ENCODE measurements around the gene ABO. TPM values are rescaled to one million over a fixed set of nuclear protein-coding genes. Genes with fewer than 3 reads are reported as not detected.

Gene ABO
- total and polyA plus RNA-seq, 9 of the 15 experiments (the other 6 are each of a cell fraction or from before 2014, with no cell fraction given), result 5.0 to 21.9 (median 11.9) TPM

DNA sequence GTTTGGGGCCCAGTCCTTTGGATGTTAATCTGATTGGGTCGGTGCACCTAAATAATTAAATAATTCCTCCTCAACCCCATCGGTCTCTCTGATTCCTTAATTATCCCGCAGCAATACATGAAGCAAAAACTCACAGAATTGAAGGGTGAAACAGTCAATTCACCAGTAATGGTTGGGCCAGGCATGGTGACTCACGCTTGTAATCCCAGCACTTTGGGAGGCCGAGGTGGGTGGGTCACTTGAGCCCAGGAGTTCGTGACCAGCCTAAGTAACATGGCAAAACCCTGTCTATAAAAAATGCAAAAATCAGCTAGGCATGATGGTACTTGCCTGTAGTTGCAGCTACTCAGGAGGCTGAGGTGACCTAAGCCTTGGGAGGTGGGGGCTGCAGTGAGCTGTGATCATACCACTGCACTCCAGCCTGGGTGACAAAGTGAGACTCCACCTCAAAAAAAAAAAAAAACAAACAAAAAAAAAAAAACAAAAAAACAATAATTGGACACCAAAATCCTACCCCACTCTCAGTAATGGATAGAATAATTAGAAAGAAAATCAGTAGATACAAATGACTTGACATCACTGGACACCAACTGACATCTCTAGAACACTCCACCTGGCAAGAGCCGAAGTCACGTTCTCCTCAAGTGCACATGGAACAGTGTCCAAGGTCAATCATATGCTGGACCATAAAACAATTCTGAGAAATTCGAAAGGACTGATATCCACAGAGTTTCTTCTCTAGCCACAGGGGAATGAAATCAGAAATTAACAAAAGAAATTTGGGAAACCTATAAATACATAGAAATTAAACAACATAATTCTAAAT, 5.3 kb downstream of the ABO start (continued):
- TF ChIP-seq ZFP91 (CRISPR knock-in tag; IDR thresholded peaks at IDR 0.05), result no peak
- TF ChIP-seq SP1 (CRISPR knock-in tag; IDR thresholded peaks at IDR 0.05), result no peak
- 0 out of 2 replicates have a peak, but pooled peaks have one; percentile 23 for TF ChIP-seq JUN (IDR thresholded peaks at IDR 0.05; ENCODE audit: borderline replicate concordance, low read depth, low read length)
- TF ChIP-seq JUN (CRISPR knock-in tag; IDR thresholded peaks at IDR 0.05; ENCODE audit: borderline replicate concordance), result no peak
- TF ChIP-seq L3MBTL2 (IDR thresholded peaks at IDR 0.05), result 0 out of 2 replicates have a peak, but pooled peaks have one; percentile 23
- TF ChIP-seq, protein P1, sequence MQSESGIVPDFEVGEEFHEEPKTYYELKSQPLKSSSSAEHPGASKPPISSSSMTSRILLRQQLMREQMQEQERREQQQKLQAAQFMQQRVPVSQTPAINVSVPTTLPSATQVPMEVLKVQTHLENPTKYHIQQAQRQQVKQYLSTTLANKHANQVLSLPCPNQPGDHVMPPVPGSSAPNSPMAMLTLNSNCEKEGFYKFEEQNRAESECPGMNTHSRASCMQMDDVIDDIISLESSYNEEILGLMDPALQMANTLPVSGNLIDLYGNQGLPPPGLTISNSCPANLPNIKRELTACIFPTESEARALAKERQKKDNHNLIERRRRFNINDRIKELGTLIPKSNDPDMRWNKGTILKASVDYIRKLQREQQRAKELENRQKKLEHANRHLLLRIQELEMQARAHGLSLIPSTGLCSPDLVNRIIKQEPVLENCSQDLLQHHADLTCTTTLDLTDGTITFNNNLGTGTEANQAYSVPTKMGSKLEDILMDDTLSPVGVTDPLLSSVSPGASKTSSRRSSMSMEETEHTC (IDR thresholded peaks at IDR 0.05), result no peak
- TF ChIP-seq MYBL2 (IDR thresholded peaks at IDR 0.05; ENCODE audit: low read depth), result peak; percentile 48
- TF ChIP-seq MYBL2 (CRISPR knock-in tag; IDR thresholded peaks at IDR 0.05; ENCODE audit: borderline replicate concordance), result no peak
- no peak for TF ChIP-seq SPI1 (IDR thresholded peaks at IDR 0.05; ENCODE audit: borderline replicate concordance, low read depth, low read length)
- peak; percentile 43; the same call in 1 of the 2 replicates for TF ChIP-seq ZNF766 (CRISPR knock-in tag; conservative IDR thresholded peaks at IDR 0.05)
- TF ChIP-seq ARID1B (IDR thresholded peaks at IDR 0.05), result peak; percentile 69
- 0 out of 2 replicates have a peak, but pooled peaks have one; percentile 20 for TF ChIP-seq MTA2 (IDR thresholded peaks at IDR 0.05; ENCODE audit: low read depth)
- peak; percentile 82 for TF ChIP-seq SMARCA4 (IDR thresholded peaks at IDR 0.05)
- TF ChIP-seq ZNF444 (CRISPR knock-in tag; IDR thresholded peaks at IDR 0.05), result no peak
- no peak for TF ChIP-seq PRPF4 (IDR thresholded peaks at IDR 0.05; ENCODE audit: insufficient read depth, low read depth, low read length, poor library complexity, severe bottlenecking)
- TF ChIP-seq ZNF143 (CRISPR knock-in tag; IDR thresholded peaks at IDR 0.05), result no peak
- TF ChIP-seq JUND (IDR thresholded peaks at IDR 0.05; ENCODE audit: borderline replicate concordance, low read depth, low read length), result peak; percentile 84
- TF ChIP-seq JUND (tag; IDR thresholded peaks at IDR 0.05; ENCODE audit: borderline replicate concordance, low read depth, low read length), result peak; percentile 71; the same call in 1 of the 3 replicates
- no peak for TF ChIP-seq PML (IDR thresholded peaks at IDR 0.05; ENCODE audit: low read length)
- peak; percentile 68; the same call in 1 of the 2 replicates for TF ChIP-seq SMARCC2 (IDR thresholded peaks at IDR 0.05; ENCODE audit: low read depth)
- TF ChIP-seq, protein P2, sequence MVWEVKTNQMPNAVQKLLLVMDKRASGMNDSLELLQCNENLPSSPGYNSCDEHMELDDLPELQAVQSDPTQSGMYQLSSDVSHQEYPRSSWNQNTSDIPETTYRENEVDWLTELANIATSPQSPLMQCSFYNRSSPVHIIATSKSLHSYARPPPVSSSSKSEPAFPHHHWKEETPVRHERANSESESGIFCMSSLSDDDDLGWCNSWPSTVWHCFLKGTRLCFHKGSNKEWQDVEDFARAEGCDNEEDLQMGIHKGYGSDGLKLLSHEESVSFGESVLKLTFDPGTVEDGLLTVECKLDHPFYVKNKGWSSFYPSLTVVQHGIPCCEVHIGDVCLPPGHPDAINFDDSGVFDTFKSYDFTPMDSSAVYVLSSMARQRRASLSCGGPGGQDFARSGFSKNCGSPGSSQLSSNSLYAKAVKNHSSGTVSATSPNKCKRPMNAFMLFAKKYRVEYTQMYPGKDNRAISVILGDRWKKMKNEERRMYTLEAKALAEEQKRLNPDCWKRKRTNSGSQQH (CRISPR knock-in tag; IDR thresholded peaks at IDR 0.05), result no peak
- TF ChIP-seq FOSL1 (tag; conservative IDR thresholded peaks at IDR 0.05), result peak; percentile 89
- TF ChIP-seq MCM2 (IDR thresholded peaks at IDR 0.05; ENCODE audit: low read depth), result no peak
- TF ChIP-seq DPF2 (IDR thresholded peaks at IDR 0.05), result peak; percentile 93
- TF ChIP-seq RBM14 (IDR thresholded peaks at IDR 0.05; ENCODE audit: borderline replicate concordance, insufficient read depth, low read depth, low read length), result no peak

Data from K562 (cell line).